Osteocyte (in vitro differentiated cells): Measurements from ENCODE around the gene NTRK2. TPM values are rescaled to one million over a fixed set of nuclear protein-coding genes. Genes with fewer than 3 reads are reported as not detected.

ENCODE experiments used
- DNase-seq: peaks from one replicate; pipeline ENCODE4 v3.0.0; 2021; ENCODE audit warnings: mixed read lengths; ENCODE audit not compliant: unreplicated experiment; ENCODE audit errors: extremely low spot score
- H3K27ac Mint-ChIP-seq: one replicate; pipeline ENCODE4 v1.8.0; 2021; ENCODE audit warnings: mild to moderate bottlenecking, mixed read lengths; ENCODE audit not compliant: unreplicated experiment
- H3K27me3 Mint-ChIP-seq: one replicate; pipeline ENCODE4 v1.8.0; 2021; ENCODE audit warnings: mixed read lengths; ENCODE audit not compliant: unreplicated experiment
- H3K36me3 Mint-ChIP-seq: one replicate; pipeline ENCODE4 v1.8.0; 2021; ENCODE audit warnings: mixed read lengths; ENCODE audit not compliant: unreplicated experiment
- H3K4me1 Mint-ChIP-seq: one replicate; pipeline ENCODE4 v1.8.0; 2021; ENCODE audit warnings: mixed read lengths; ENCODE audit not compliant: unreplicated experiment
- H3K4me3 Mint-ChIP-seq: one replicate; pipeline ENCODE4 v1.8.0; 2021; ENCODE audit warnings: mild to moderate bottlenecking, moderate library complexity, mixed read lengths; ENCODE audit not compliant: unreplicated experiment
- H3K9me3 Mint-ChIP-seq: one replicate; pipeline ENCODE4 v1.8.0; 2021; ENCODE audit warnings: mixed read lengths; ENCODE audit not compliant: unreplicated experiment
- total RNA-seq: library from RNA; stranded (reverse); gene quantifications from 2 replicates; pipeline ENCODE4 v1.2.1, GENCODE V29; 2021
- TF ChIP-seq, protein P1 (sequence below): fragments of 200-600 bp; sonication (generic); IDR thresholded peaks from 2 replicates; pipeline ENCODE4 v1.5.0; 2021; ENCODE audit warnings: antibody characterized with exemption, mild to moderate bottlenecking, moderate library complexity

Gene NTRK2
- total RNA-seq, 1 donor from 2014 or later, result 29.4 TPM

DNA sequence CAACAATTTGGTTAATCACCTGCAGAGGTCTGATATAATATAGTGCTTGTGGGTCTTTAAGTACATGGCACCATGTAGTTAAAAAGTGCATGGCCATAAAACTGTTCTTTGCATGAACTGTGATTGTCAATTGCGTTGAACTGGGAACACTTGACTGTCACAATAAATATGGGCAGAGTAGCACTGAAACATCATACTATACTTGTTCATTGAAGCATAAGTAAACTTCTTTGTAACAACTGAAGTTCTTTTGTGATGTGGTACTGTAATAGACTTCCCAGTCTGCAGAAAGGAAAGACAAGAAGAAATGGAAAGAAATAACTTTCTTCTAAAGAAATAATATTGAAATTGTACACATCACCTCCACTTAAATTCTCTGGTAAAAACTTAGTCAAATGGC, 9.8 kb upstream of the NTRK2 start:
- Mint-ChIP-seq H3K27me3 (peaks cover 10% of the 10 kb centered on the region), H3K4me3 (no peak overlapping the region), H3K36me3 (no peaks in the 10 kb centered on the region), H3K9me3 (no peaks in the 10 kb centered on the region), H3K27ac (no peak overlapping the region), H3K4me1 (peaks cover 1% of the 10 kb centered on the region)
- DNase-seq, result no peak
- TF ChIP-seq, protein P1, sequence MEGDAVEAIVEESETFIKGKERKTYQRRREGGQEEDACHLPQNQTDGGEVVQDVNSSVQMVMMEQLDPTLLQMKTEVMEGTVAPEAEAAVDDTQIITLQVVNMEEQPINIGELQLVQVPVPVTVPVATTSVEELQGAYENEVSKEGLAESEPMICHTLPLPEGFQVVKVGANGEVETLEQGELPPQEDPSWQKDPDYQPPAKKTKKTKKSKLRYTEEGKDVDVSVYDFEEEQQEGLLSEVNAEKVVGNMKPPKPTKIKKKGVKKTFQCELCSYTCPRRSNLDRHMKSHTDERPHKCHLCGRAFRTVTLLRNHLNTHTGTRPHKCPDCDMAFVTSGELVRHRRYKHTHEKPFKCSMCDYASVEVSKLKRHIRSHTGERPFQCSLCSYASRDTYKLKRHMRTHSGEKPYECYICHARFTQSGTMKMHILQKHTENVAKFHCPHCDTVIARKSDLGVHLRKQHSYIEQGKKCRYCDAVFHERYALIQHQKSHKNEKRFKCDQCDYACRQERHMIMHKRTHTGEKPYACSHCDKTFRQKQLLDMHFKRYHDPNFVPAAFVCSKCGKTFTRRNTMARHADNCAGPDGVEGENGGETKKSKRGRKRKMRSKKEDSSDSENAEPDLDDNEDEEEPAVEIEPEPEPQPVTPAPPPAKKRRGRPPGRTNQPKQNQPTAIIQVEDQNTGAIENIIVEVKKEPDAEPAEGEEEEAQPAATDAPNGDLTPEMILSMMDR, result no peak

DNA sequence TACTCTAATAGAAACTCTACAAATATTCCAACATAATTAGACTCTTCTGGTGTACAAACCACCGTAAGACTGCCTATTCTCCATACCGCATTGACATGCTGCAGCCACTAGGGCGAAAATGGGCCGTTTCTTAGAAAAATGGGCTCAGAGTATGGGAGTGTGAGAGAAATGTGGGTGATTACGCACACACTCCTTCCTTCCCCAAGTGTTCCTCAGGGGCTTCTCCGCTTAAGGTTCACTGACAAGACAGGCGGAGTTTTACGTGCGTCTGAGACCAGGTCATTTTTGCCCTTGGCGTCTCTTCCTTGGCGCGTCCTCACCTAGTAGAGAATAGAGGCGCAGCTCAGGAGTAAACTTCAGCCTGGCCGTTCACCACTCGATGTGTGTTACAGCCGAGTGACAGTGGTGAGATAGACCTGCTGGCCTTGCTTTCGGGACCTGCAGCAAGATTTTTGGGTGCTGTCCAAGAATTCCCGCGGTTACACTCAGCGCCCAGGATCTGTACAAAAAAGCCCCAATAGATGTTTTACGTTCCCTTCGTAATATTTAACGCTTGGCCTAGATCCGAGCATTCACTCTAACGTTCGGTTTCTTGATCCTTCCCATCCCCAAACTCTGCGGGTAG, 1.8 kb upstream of the NTRK2 start:
- Mint-ChIP-seq H3K4me1 (peaks cover 31% of the 10 kb centered on the region), H3K27ac (peak overlapping the region; percentile 43), H3K9me3 (peaks cover 11% of the 10 kb centered on the region), H3K36me3 (no peaks in the 10 kb centered on the region), H3K4me3 (peak overlapping the region; percentile 92), H3K27me3 (peaks cover 8% of the 10 kb centered on the region)
- no peak for DNase-seq
- TF ChIP-seq, protein P1, result peak; percentile 58

DNA sequence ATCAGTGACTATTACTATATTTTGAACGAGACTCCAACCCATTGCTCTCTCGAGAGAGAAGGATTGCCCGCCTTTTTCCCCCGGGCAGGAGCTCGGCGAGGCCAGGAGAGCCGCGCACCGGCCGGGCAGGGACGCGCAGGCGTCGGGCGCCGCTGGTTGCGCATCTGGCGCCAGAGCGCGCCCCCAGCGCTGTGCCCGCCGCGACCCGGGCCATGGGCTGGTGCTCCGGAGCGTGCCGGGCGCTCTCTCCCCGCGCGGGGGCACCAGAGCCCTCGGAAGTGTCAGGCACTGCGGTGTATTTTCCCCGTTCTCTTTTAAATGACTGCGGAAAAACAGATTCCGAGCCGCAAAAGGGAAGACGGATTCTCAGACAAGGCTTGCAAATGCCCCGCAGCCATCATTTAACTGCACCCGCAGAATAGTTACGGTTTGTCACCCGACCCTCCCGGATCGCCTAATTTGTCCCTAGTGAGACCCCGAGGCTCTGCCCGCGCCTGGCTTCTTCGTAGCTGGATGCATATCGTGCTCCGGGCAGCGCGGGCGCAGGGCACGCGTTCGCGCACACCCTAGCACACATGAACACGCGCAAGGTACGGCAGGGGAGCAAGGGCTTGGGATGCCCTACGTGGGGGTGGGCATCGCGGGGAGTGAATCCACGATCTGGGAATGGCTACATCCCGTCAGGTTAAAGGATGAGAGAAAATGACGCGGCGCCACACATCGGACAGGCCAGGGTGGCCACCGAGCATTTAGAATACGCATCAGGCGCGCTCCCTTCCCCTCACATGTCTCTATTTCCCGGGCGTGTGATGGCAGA, 1.1 kb upstream of the NTRK2 start:
- Mint-ChIP-seq H3K27ac (peak overlapping the region; percentile 66), H3K4me1 (peaks cover 35% of the 10 kb centered on the region), H3K27me3 (peaks cover 8% of the 10 kb centered on the region), H3K4me3 (peak overlapping the region; percentile 92), H3K9me3 (peaks cover 11% of the 10 kb centered on the region), H3K36me3 (no peaks in the 10 kb centered on the region)
- peak; percentile 95 for DNase-seq
- TF ChIP-seq, protein P1, result peak; percentile 90

DNA sequence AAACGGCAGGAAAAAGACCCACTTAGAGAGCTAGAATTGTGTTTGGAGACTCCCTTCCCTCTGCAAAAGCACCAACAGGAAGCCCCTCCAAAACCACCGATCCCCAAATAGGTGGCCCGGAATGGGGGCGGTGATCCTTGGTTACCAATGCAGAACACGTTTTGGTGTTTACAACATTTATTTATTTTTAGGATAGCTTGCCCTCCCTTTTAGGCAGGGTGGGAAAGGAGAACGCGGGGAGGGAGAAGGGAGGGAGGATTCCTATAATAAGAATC, 579 bp upstream of the NTRK2 start:
- TF ChIP-seq, protein P1, result no peak
- H3K27ac Mint-ChIP-seq, result peak overlapping the region; percentile 66
- DNase-seq, result no peak
- H3K27me3 Mint-ChIP-seq, result peaks cover 8% of the 10 kb centered on the region
- no peaks in the 10 kb centered on the region for H3K36me3 Mint-ChIP-seq
- peaks cover 11% of the 10 kb centered on the region for H3K9me3 Mint-ChIP-seq
- peaks cover 40% of the 10 kb centered on the region for H3K4me1 Mint-ChIP-seq
- H3K4me3 Mint-ChIP-seq, result peak overlapping the region; percentile 92
